GM06990 (cell line): ENCODE results near the gene LRIT2.
A peak's percentile ranks its signal among the peaks of the same experiment; 100 is the strongest.

ENCODE experiments used
- DNase-seq: peaks from one replicate; pipeline ENCODE4 v3.0.0-alpha.2; 2011; ENCODE audit not compliant: insufficient read length; ENCODE audit errors: extremely low read depth
- H3K27me3 ChIP-seq: replicated peaks from 2 replicates; pipeline ENCODE4 v1.6.0; 2011; ENCODE audit warnings: low read length; ENCODE audit not compliant: control insufficient read depth, insufficient read depth
- H3K36me3 ChIP-seq: 2 replicates; pipeline ENCODE4 v1.5.1; 2011; ENCODE audit warnings: low read length; ENCODE audit not compliant: control insufficient read depth, insufficient read depth
- H3K4me3 ChIP-seq: replicated peaks from 2 replicates; pipeline ENCODE4 v1.5.1; 2011; ENCODE audit warnings: low read depth, mild to moderate bottlenecking, control low read depth, low read length
- TF ChIP-seq, protein P1 (sequence below): IDR thresholded peaks from 2 replicates; pipeline ENCODE4 v1.5.1; 2011; ENCODE audit warnings: low read length, control low read depth, mild to moderate bottlenecking, inconsistent platforms; ENCODE audit not compliant: insufficient read depth, poor library complexity, severe bottlenecking

The LRIT2 gene

DNA sequence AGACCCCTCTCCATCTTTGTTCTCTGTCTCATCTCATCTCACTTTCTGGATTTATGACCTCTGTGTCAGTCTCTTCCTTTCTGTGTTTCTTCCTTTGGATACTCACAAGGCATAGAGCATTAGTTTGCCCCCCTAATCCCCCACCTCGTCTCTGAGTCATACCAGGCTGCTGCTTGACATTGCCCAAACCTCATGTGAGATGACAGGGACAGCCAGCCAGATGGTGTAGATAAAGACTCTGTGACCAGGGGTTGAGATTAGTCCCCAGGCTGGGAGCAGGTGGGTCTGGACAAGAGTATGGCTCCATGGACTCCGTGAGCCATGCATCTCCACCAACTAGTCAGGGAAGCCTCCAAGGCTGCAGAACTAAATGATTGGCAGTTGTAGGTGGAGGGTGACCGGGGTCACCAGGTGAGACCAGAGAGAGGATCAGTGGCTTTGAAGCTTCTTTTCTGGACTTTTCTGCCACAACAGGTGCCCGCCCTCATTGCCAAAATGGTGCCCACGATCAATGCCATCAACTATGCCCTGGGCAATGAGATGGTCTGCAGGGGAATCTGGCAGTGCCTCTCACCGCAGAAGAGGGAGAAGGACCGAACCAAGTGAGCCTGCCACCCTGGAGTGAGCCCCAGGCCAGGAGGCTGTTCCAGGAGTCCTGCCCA lies 32.8 kb upstream of the LRIT2 start:
- Histone ChIP-seq H3K4me3 (no peak overlapping the region), H3K27me3 (no peaks in the 10 kb centered on the region; the same call in 1 of the 2 replicates), H3K36me3 (no peaks in the 10 kb centered on the region)
- no peak for DNase-seq
- TF ChIP-seq, protein P1, sequence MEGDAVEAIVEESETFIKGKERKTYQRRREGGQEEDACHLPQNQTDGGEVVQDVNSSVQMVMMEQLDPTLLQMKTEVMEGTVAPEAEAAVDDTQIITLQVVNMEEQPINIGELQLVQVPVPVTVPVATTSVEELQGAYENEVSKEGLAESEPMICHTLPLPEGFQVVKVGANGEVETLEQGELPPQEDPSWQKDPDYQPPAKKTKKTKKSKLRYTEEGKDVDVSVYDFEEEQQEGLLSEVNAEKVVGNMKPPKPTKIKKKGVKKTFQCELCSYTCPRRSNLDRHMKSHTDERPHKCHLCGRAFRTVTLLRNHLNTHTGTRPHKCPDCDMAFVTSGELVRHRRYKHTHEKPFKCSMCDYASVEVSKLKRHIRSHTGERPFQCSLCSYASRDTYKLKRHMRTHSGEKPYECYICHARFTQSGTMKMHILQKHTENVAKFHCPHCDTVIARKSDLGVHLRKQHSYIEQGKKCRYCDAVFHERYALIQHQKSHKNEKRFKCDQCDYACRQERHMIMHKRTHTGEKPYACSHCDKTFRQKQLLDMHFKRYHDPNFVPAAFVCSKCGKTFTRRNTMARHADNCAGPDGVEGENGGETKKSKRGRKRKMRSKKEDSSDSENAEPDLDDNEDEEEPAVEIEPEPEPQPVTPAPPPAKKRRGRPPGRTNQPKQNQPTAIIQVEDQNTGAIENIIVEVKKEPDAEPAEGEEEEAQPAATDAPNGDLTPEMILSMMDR: no peak

DNA sequence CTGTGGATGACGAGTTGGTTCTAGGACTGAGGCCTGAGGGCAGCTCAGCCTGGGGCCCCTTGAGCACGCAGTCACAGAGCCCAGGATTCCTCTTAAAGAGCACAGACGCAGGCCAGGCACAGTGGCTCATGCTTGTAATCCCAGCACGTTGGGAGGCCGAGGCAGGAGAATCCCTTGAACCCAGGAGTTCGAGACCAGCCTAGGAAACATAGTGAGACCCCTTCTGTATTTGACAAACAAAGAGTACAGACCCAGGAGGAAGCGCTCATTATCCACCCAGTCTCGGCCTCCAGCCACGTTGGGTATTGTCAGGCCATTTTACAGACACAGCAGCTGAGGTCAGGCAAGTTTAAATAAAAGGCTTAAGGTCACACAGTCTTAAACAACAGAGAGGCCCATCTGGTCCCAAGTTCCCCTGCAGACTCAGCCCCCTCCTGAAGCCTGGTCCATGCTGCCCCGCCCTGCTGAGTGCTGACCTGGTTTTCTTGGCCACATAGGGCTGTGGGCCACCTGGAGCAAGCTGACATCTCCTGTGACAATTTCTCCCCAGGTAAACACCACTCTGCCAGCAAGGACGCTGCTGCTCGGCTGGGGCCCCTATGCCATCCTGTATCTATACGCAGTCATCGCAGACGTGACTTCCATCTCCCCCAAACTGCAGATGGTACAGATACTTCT lies 32.1 kb upstream of the LRIT2 start:
- H3K4me3 ChIP-seq: no peak overlapping the region
- TF ChIP-seq, protein P1: no peak
- DNase-seq: no peak
- H3K36me3 ChIP-seq: no peaks in the 10 kb centered on the region
- no peaks in the 10 kb centered on the region; the same call in 1 of the 2 replicates for H3K27me3 ChIP-seq

DNA sequence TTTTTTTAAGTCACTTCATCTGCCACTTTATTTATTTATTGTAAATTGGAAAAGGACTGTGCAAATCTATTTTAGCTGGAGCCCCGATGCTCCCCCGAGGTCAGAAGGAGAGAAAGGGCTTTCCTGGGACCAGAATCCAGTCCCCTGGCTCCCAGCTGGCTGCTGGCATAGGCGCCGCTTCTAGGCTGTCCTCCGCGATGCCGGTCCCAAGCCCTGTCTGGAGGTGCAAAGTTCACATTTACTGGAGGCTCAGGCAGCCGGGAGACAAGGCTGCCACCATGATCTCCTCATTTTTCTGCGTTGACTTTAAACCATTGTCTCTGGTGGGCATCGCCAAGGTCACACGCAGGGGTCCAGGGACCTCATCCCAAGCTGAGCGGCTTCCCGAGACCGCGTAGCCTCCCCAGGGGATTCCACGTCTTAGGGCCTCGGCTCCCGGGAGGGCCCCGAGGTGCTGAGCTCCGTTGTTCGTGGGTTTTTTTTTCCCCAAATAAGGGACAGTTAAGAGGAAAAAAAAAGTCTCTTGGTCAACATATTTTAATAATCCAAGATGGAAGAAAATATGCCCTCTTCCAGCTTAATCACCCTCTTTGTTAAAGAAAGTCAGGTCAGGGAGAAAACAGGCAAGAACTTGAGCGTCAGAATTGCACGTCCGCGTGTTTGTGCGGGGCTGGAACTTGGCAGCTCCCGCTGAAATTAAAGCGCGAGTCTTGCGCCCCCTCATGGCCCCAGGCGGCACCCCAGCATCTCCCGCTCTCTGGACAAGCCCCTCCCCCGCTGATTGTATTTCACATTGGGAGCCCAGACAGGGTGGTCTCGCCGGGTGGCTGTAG lies 31.4 kb upstream of the LRIT2 start:
- DNase-seq: peak; percentile 30
- no peaks in the 10 kb centered on the region for H3K36me3 ChIP-seq
- TF ChIP-seq, protein P1: peak; percentile 50
- H3K27me3 ChIP-seq: no peaks in the 10 kb centered on the region; the same call in 1 of the 2 replicates
- H3K4me3 ChIP-seq: no peak overlapping the region

DNA sequence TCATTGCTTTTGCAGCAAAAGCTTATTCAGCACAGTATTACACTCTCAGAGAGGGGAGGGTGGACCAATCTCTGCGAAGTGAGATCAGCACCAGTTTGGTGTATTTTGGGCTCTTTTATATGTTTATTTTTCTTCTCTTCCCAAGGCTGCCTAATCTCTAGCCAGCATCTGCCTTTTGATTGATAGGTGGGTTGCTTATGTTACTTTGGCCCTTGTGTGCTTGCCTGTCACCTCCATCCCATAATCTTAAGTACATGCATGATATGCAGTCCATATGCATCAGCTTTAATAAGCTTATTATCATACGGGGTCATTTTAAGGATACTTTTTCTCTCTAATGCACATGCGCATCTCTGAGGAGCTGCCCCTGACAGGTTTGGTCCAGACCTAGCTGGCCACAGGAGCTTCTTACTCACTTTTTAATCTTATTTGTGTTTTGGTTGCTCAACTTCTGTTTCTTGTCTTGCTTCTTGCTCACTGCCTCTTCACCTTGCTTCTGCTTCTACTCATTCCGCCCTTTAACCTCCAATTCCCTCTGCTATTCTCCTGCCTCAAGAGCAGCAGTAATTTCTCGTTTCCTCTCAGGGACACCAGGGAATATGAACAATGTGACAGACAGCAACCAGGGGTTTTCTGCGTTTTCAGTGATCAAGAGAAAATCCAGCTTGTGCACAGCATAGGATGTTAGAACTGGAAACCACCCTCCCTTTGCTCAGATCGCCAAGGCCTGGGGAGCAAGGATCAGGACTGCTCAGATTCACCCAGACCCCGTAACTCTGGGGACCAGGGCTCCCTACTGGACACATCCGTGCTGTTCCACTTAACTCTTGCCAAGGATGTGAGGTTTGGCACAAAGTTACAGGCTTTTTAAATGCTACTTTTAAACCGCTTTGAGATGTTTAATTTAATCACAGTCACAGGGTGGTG lies 29.5 kb upstream of the LRIT2 start:
- no peaks in the 10 kb centered on the region; the same call in 1 of the 2 replicates for H3K27me3 ChIP-seq
- TF ChIP-seq, protein P1: no peak
- no peak overlapping the region for H3K4me3 ChIP-seq
- no peaks in the 10 kb centered on the region for H3K36me3 ChIP-seq
- no peak for DNase-seq

DNA sequence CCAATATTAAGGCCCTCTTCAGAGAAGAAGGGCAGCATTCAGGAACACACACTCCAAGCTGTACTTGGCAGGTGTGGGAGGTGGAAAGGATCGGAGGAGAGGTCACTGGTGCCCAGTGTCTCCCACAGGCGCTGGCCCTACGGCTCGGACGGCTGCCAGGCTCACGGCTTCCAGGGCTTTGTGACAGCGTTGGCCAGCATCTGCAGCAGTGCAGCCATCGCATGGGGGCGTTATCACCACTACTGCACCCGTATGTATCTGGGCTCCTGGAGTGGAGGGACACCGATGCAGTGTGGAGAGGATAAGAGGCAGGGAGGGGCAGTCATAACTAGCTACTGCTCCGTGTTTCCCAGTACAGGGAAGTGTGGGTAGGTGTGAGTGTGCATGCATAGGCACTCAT lies 23.4 kb upstream of the LRIT2 start:
- H3K4me3 ChIP-seq: no peak overlapping the region
- TF ChIP-seq, protein P1: no peak
- no peaks in the 10 kb centered on the region for H3K36me3 ChIP-seq
- DNase-seq: no peak
- no peaks in the 10 kb centered on the region; the same call in 1 of the 2 replicates for H3K27me3 ChIP-seq
